HG03175 (cell line): ENCODE data around the gene LHX6.

Source experiments
- ATAC-seq: cut with Tn5 transposase; IDR thresholded peaks from one replicate; pipeline ENCODE4 v1.9.1; 2021; ENCODE audit warnings: mild to moderate bottlenecking, moderate library complexity; ENCODE audit not compliant: unreplicated experiment

LHX6 gene

GRCh38 chr9:122216798-122217418 is 11.8 kb downstream of the LHX6 start:
- no peak for ATAC-seq

GRCh38 chr9:122216138-122216797 is 12.5 kb downstream of the LHX6 start:
- ATAC-seq = no peak

- no peak for ATAC-seq
These were observed 13.1 kb downstream of the LHX6 start for GRCh38 chr9:122215663-122216062.

GRCh38 chr9:122214507-122214906 is 14.2 kb downstream of the LHX6 start:
- no peak for ATAC-seq

- peak; percentile 45 for ATAC-seq
These were observed 15.0 kb downstream of the LHX6 start for GRCh38 chr9:122213589-122214413.

- ATAC-seq = no peak
These were observed 15.6 kb downstream of the LHX6 start for GRCh38 chr9:122213102-122213588.

GRCh38 chr9:122212473-122213004 is 16.2 kb downstream of the LHX6 start:
- ATAC-seq = no peak

GRCh38 chr9:122209451-122209850 is 19.3 kb downstream of the LHX6 start:
- no peak for ATAC-seq

- ATAC-seq = no peak
These were observed 21.7 kb downstream of the LHX6 start for GRCh38 chr9:122207096-122207495.

GRCh38 chr9:122206118-122207046 is 22.4 kb downstream of the LHX6 start:
- no peak for ATAC-seq

GRCh38 chr9:122205176-122205575 is 23.6 kb downstream of the LHX6 start:
- no peak for ATAC-seq

GRCh38 chr9:122204491-122204890 is 24.3 kb downstream of the LHX6 start:
- ATAC-seq = no peak

GRCh38 chr9:122204055-122204454 is 24.7 kb downstream of the LHX6 start:
- no peak for ATAC-seq

GRCh38 chr9:122202111-122202510 is 26.6 kb downstream of the LHX6 start:
- ATAC-seq = no peak

GRCh38 chr9:122201641-122202040 is 27.1 kb downstream of the LHX6 start:
- no peak for ATAC-seq

- no peak for ATAC-seq
These were observed 27.7 kb downstream of the LHX6 start for GRCh38 chr9:122200960-122201595.

GRCh38 chr9:122197882-122198281 is 30.9 kb downstream of the LHX6 start:
- ATAC-seq = no peak

GRCh38 chr9:122197426-122197825 is 31.3 kb downstream of the LHX6 start:
- peak; percentile 62 for ATAC-seq

GRCh38 chr9:122195875-122196274 is 32.9 kb downstream of the LHX6 start:
- no peak for ATAC-seq

GRCh38 chr9:122193651-122194050 is 35.1 kb downstream of the LHX6 start:
- no peak for ATAC-seq
